Measurements from ENCODE around the gene PXK. TPM values are rescaled to one million over a fixed set of nuclear protein-coding genes. Genes with fewer than 3 reads are reported as not detected.

The PXK gene
- total RNA-seq, 4 donors from 2014 or later = 22.7 to 51.3 (median 41.0) TPM

GRCh38 chr3:58323529-58324390 lies 8.9 kb upstream of the PXK start:
- Histone ChIP-seq H3K4me1 (peaks cover 0 to 14% (median 4%) of the 10 kb centered on the region in 4 donors), H3K36me3 (peaks cover 0 to 8% (median 5%) of the 10 kb centered on the region in 3 donors), H3K4me3 (no peak overlapping the region), H3K27me3 (no peaks in the 10 kb centered on the region), H3K27ac (no peak overlapping the region), H3K9me3 (no peaks in the 10 kb centered on the region)
- DNase-seq (ENCODE audit: low spot score in 2 of 2) = no peak
- 76 to 79% methylated on average over 3 of the region's 3 CpGs for WGBS, 2 donors
- TF ChIP-seq CTCF (IDR thresholded peaks at IDR 0.05) = no peak

DNA sequence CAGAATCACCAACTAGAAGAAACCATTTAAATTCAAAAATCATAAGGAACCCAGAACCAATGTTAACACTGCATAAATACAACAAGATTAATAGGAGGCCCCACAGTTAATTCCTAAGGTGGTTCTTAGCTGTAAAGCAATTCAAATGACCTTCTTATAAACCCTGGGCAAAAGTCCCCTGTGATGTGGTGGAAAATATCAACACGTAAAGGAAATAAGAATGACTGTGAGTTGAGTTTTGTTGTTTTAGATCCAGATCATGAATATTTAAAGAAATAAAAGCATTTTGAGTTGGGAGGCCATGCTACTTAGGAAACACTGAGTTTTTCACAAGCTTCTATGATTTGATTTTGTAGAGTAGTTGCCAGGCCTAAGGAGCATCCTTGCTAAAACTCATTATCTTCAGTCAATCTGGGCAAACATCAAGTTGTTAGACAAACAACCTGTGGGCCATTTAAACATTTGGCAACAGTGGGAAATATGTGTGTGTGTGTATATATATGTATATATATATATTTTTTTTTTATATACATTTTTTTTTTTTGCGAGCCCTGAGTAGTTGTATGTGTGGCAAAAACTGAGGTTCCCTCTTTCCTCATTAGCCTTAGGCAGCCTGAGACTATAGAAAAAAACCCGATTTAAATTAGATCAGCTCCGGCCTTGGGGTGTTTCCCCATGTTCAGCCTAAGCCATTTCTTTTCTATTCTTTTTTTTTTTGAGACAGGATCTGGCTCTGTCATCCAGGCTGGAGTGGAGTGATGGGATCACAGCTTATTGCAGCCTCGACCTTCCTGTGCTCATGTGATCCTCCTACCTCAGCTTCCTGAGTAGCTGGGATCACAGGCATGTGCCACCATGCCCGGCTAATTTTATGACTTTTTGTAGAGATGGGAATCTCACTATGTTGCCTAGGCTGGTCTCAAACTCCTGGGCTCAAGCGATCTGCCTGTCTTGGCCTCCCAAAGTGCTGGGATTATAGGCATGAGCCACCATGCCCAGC lies 8.0 kb upstream of the PXK start:
- Histone ChIP-seq H3K27me3 (no peaks in the 10 kb centered on the region), H3K4me1 (peaks cover 0 to 14% (median 4%) of the 10 kb centered on the region in 4 donors), H3K36me3 (peaks cover 0 to 5% (median 0%) of the 10 kb centered on the region in 3 donors), H3K27ac (peak overlapping the region in 2 of 4 donors; percentile 30 to 48), H3K4me3 (no peak overlapping the region), H3K9me3 (no peaks in the 10 kb centered on the region)
- 75 to 77% methylated on average over 7 of the region's 7 CpGs for WGBS, 2 donors
- no peak for DNase-seq (ENCODE audit: low spot score in 2 of 2)
- TF ChIP-seq EP300 (IDR thresholded peaks at IDR 0.05) (no peak), POLR2A (IDR thresholded peaks at IDR 0.05) (no peak), CTCF (IDR thresholded peaks at IDR 0.05) (no peak)

DNA sequence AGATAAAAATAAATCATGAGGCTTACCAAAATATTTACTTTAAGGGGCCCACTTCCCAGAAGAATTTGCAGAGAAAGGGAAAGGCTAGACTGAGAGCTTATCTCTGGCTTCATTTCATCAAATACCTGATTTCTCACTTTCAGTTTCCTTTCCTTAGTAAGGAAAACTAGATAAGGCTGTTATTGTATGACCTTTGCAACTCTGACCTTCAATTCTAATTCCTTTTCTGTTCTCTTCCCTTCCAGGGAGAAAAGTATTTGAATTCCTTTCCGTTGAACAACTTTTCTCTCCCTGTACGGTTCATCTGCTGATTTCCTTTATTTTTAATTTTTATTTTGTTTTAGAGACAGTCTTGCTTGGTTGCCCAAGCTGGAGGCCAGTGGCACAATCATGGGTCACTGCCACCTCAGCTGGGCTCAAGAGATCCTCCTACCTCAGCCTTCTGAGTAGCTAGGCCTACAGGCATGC lies 7.1 kb upstream of the PXK start:
- Histone ChIP-seq H3K9me3 (no peaks in the 10 kb centered on the region), H3K27me3 (no peaks in the 10 kb centered on the region), H3K27ac (peak overlapping the region in 3 of 4 donors; percentile 30 to 55 (median 48)), H3K4me1 (peaks cover 0 to 14% (median 4%) of the 10 kb centered on the region in 4 donors), H3K4me3 (no peak overlapping the region), H3K36me3 (peaks cover 0 to 5% (median 0%) of the 10 kb centered on the region in 3 donors)
- no peak for TF ChIP-seq POLR2A (IDR thresholded peaks at IDR 0.05)
- TF ChIP-seq EP300 (IDR thresholded peaks at IDR 0.05) = no peak
- no peak for TF ChIP-seq CTCF (IDR thresholded peaks at IDR 0.05)
- 24 to 26% methylated on average over 2 of the region's 2 CpGs for WGBS, 2 donors
- no peak for DNase-seq (ENCODE audit: low spot score in 2 of 2)

DNA sequence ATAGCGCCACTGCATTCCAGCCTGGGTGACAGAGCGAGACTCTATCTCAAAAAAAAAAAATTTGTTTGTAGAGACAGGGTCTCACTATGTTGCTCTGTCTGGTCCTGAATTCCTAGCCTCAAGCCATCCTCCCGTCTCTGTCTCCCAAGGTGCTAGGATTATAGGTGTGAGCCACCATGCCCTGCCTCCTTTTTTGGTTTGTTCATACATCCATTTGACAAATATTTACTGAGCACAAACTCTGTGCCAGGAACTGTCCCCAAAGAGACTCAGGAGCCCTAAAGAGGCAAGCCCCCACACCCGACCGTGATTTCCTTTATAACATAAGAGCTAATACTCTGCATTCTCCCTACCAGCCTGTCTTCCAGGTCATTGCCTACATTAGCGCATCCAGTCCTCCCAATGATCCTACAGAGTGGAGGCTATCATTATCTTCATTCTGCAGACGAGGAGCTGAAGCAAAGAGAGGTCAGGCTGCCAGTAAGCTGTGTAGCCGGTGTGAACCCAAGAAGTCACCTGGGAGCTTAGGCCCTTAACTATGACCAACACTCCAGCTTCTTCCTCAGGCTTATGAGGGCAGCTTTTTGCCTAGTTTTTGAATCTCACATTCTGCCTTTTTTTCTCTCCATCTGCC lies 6.3 kb upstream of the PXK start:
- no peak overlapping the region for H3K27ac ChIP-seq
- peaks cover 0 to 16% (median 4%) of the 10 kb centered on the region in 4 donors for H3K4me1 ChIP-seq
- DNase-seq (ENCODE audit: low spot score in 2 of 2) = no peak
- TF ChIP-seq EP300 (IDR thresholded peaks at IDR 0.05) (no peak), CTCF (IDR thresholded peaks at IDR 0.05) (no peak), POLR2A (IDR thresholded peaks at IDR 0.05) (no peak)
- H3K36me3 ChIP-seq = peaks cover 0 to 5% (median 0%) of the 10 kb centered on the region in 3 donors
- no peaks in the 10 kb centered on the region for H3K9me3 ChIP-seq
- H3K4me3 ChIP-seq = no peak overlapping the region
- no peaks in the 10 kb centered on the region for H3K27me3 ChIP-seq
- WGBS, 2 donors = 92 to 93% methylated on average over 8 of the region's 8 CpGs

Measured in tibial nerve (tissue), 4 donors.